WTC11 (cell line): Measurements from ENCODE around the gene KRTAP5-6.

ENCODE experiments used
- CREB1 ChIP-seq: sonication (generic); formaldehyde crosslinking; IDR thresholded peaks from 2 replicates; pipeline ENCODE4 v1.8.0; 2023; ENCODE audit warnings: mild to moderate bottlenecking, missing genetic modification reagents
- CTCF ChIP-seq: fragments of 200-600 bp; IDR thresholded peaks from 2 replicates; pipeline ENCODE4 v1.8.0; 2022; ENCODE audit warnings: antibody characterized with exemption
- ZNF263 ChIP-seq: sonication (generic); formaldehyde crosslinking; IDR thresholded peaks from 2 replicates; pipeline ENCODE4 v1.8.1; 2022; ENCODE audit warnings: low read depth, mild to moderate bottlenecking, moderate library complexity, missing genetic modification reagents

- TF ChIP-seq CREB1 (no peak), CTCF (peak; percentile 58), ZNF263 (CRISPR knock-in tag) (no peak)
Observed at GRCh38 chr11:1693327-1694063, 3.5 kb upstream of the KRTAP5-6 start.
